Measurements from ENCODE around the gene ABO.
"Not testable (repeated sequence)": the region's sequence is repeated elsewhere in the genome, so short reads cannot be mapped to it uniquely, and the experiment has no call there.

Gene ABO

DNA sequence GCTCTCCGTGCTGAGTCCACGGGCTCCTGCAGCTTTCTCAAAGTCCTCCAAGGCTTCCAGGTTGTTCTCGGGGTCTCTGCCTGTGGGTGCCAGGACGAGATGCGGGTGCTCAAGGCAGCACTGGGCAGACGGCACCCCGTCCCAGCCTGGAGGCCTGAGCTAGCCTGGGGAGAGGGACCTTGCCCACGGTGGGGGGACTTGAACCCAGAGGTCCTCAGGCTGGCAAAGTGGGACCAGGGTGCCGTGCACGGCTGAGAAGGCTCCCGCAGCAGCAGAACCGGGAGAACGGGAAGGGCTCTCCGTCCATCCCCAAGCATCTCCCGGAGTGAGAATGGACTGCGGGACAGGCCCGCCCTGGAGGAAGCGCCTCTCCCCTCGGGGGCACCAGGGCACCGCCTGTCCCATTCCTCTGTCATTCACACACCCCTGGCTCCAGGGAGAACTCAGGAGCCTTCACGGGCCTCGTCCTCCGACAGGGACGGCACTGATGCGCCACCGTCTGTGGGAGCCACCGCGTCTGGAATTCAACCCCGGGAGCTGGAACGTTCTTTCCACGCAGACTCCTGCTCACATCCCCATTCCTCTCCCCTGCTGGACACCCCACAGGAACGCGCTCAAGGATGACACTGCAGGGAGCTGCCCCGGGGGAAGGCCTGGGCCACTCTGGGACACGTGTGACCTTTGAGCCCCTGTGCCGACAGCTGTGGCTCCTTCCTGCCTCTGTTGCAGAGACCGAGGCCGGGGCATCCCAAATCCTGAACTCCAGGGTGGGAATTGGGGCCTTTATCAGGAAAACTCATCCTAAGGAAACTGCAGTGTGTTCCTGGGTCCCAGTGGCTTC is 49.6 kb downstream of the ABO start:
- no peak for DNase-seq (ENCODE audit: low spot score)

DNA sequence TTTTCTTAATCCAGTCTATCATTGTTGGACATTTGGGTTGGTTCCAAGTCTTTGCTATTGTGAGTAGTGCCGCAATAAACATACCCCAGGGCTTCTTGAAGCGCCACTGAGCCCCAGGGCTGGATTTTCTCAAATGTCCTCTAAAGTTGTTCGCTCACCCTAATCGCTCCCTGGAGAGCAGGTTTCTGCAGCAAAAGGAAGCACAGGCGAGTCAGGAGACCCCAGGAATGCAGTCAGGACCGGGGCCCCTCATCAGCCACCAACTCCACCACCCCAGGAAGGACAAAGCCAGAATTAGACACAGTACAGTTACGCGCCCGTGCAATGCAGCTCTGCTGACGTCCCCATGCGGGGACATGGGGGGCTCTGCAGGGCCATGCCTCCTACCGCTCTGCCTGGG is 50.2 kb downstream of the ABO start:
- no peak for DNase-seq (ENCODE audit: low spot score)

DNA sequence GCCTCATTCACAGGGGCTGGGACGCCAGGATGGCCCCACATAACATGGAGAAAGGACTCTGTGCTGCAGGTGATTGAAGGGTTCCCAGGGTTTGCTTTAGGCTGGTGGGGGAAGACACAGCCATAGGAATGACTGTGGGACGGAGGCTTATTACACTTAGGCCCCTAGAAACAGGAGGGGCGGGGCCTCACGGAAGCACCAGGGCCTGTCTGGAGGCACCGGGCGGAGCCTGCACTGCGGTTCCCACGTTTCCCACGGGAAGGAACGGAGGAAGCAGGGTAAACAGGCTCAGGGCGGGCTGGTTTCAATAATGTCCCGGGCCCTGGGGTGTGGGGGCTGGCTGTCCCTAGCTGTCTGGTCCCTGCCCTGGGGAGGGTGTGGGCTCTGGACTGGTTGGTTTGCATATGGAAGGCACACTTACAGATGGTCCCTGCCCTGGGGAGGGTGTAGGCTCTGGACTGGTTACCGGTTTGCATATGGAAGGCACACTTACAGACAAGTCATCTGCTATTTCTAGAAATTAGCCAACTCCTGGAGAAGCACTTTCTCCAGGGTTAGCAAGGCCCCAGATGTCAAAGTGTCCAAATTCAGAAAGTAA is 51.7 kb downstream of the ABO start:
- DNase-seq (ENCODE audit: low spot score) = not testable (repeated sequence)

DNA sequence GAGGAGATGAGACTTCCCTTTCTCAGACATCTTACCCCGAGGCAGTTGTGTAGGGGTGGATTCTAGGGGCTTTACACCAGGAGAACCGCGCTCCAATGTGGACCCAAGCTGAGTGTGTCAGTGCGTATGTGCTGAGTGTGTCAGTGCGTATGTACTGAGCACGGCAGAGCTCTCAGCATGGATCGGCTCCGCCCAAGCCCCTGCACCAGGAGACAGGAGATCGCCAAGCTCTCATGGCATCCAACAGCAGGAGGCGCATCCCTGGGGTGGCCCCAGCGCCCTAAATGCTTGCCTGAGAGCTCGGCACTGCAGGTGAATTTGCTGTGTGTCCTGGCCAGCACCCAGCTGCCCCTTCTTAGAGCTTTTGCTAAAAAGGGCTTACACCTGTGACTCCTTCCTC is 53.0 kb downstream of the ABO start:
- not testable (repeated sequence) for DNase-seq (ENCODE audit: low spot score)

DNA sequence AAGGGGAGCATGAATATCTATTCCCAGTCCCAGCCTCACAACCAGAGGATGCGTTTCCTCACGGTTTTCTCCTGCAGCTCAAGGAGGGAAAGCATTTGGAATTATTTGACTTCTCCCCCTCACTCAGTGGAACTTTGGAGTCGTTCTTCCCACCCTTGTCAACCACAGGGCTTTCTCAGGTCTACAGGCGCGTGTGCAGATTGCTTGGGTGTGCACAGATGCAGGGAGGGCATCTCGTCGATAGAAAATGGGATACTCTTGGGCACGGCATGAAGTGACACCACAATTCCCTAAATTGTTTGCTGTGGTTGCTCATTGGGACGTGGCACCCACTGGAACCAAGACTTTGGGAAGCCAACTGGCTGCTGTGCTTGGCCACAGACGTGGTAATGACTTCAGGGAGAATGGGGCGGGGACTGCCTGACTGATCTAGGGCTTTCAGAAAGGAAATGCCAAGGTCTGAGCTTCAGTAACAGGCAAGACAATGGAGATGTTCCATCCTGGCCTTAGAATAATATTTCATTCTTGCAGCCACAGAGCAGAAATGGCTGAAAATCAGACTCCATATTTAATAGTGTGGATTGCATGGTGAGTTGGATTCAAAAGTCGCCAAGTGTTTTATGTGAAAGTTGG is 53.7 kb downstream of the ABO start:
- no peak for DNase-seq (ENCODE audit: low spot score)

DNA sequence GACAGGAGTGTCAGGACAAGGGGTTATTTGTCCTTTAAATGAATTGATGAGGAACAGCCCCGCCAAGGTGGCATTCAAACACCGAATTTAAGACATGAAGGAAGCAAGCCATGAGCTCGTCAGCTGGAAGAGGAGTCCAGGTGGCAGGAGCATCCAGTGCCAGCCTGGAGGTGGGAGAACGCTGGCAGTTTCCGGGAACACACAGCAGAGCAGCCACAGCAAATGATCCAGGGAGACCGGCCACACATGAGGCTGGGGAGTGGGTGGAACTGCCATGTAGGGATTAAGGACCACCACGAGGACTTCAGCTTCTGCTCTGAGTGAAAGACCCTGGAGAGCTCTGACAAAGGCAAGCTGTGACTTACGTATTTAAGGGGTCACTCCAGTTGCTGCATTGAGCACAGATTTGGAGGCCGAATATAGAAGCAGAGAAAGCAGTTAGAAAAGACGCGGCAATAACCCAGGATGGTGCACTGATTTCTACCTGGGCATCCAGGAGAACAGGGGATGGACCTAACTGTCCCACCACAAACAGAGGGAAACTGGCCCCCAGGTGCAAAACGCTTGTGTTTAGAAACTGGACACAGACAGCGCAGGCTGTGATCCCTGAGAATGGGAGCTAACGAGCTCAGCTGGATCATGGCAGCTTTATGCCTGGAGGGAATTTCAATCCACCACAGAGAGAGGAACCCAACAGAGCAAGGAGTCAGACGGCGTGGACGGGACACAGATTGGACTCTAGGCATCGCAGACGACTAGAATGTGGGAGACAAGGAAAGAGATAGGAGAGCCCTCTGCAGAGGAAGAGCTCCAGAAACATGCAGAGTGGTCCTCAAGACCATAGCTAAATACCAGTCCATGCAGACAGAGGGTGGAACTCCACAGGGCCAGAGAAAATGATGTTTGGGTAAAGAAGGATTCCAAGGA is 56.7 kb downstream of the ABO start:
- not testable (repeated sequence) for DNase-seq (ENCODE audit: low spot score)

DNA sequence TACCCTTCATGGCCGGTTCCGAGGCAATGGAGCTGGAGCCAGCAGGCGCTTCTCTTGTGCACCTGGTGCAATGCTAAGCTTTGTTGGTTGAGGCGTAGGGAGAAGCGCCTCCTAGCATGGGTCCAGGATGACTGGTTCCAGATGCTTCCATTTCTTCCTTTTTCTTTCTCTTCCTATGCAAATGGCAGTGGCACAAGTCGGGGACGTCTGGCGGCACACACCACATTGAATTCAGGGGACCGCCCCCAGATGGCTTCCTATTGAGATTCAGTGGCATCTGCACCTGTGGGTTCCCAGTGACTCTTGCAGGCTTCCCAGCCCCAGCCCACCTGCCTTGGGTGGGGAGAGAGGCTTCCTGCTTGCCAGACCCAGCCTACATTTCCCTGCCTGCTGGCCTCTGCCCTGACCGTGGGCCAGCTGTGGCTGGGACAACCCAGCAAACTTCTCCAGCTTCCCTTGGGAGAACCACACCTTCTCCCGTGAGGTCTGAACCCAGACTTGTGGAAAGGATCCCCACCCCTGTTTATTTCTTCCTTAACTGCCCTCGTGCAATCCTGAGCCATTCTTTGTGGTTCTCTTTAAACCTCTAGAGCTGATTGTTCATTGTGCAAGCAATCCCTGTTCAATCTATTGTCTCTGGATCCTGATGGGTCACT is 57.5 kb downstream of the ABO start:
- not testable (repeated sequence) for DNase-seq (ENCODE audit: low spot score)

DNA sequence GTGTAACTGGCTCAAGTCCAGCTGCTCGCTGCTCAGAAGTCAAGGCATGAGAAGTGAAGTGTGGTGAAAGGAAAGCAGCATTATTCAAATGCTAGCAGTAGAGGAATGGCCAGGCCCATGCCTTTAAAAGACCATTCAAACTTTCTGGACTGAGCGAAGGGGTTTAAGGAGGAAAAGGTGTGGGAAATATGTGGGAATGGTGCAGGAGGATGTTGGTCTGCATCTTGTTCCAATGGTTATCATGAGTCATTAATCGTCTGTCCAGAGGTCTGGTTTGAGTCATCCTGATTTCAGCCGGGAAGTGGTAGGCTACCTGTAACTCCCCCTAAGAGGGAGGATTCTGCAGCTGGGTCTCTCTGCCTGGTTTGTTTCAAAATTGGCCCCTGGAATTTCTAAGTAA is 60.7 kb downstream of the ABO start:
- DNase-seq (ENCODE audit: low spot score) = not testable (repeated sequence)

DNA sequence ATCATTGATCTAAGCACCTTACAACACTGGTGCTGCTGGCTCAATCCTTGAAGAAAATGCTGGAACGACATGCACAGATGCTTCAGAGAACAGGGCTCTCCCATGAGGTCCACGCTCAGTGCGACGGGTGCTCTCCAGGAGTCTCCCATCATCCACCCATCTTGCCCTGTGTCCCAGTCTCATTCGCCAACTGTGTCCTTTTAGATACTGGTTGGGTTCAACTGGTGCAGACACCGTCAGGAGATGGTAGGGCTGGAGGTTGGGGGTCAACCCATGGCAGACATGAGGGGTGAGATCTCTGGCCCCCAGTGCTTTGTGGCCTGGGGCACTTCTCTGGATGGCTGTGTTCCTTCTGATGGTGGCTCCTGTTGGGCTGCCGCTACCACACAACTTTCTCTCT is 64.4 kb downstream of the ABO start:
- no peak for DNase-seq (ENCODE audit: low spot score)

DNA sequence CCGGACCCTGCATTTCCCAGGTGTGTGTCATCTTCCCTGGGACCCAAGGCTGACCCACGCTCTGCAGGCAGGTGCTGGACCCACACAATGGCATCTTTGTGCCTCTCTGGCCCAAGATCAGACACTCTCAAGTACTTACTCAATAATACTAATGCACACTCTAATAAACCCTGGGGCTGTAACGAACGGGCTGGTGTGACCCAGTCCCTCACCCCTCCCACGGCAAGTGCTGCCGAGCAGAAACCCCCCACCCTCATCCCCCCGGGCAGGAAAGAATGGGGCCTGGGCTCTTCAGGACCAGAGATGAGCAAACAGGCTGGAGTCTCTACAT is 64.8 kb downstream of the ABO start:
- DNase-seq (ENCODE audit: low spot score) = no peak

DNA sequence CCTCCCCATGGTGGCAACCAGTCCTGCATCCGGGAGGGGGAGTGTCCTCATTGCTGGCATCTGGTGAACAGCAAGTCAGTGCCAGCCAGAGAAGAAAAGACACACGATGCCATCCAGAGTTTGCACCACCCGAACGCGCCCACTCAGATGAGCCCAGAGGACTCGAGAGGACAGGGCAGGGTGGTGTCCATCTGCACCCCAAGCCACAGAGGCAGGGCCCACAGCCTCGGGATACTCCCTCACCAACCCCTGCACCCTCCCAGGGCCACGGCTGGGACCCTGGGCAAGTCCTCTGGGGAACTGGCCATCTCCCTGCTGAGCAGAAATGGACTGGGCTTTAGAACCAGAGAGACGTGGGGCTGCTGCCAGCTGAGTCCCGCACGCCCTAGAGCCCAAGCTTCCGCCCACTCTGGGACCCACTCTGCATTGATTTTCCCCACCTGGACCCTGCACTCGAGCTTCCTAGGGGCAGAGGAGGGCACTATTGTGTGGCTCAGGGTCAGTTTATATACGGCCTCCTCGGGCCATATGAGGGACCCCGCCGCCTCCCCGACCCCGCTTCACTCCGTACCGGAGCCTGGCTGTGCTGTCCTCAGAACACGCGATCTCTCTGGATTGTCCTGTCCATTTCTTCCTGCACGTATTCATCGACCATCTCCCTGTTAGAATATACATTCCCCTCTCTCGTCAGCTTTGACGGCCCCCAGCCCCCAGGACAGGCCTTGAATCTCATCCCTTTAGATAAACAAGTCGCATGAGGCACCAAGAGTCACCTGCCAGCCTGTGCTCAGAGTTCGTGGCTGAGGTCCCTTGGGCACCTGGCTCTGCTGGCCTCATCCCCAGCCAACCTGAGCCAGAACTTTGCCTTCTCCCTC is 65.4 kb downstream of the ABO start:
- DNase-seq (ENCODE audit: low spot score) = not testable (repeated sequence)

DNA sequence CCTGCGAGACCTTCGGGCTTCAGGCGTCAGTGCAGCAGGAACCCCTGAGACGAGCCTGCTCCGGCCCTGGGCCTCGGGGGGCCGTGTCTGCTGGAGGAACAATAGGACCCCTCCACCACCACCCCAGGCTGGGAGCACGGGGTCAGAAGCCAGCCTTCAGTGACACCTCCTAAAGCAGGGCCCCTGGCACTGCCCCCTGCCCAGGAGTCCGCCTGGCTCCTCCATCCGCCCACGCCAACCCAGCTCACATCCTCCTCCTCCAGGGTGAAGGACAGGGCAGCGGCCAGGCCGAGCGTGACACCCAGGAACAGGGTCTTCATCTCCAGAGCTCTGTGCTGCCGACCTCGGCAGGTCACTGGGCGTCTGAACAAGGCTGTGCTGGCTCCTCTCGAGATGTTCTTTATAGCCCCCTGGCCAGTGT is 66.1 kb downstream of the ABO start, which contains the start of gene OBP2B:
OBP2B (minus strand) TSS at position 371 of the 421 bp plus-strand sequence; CDS start at position 320, 51 bp downstream.
- DNase-seq (ENCODE audit: low spot score) = not testable (repeated sequence)

DNA sequence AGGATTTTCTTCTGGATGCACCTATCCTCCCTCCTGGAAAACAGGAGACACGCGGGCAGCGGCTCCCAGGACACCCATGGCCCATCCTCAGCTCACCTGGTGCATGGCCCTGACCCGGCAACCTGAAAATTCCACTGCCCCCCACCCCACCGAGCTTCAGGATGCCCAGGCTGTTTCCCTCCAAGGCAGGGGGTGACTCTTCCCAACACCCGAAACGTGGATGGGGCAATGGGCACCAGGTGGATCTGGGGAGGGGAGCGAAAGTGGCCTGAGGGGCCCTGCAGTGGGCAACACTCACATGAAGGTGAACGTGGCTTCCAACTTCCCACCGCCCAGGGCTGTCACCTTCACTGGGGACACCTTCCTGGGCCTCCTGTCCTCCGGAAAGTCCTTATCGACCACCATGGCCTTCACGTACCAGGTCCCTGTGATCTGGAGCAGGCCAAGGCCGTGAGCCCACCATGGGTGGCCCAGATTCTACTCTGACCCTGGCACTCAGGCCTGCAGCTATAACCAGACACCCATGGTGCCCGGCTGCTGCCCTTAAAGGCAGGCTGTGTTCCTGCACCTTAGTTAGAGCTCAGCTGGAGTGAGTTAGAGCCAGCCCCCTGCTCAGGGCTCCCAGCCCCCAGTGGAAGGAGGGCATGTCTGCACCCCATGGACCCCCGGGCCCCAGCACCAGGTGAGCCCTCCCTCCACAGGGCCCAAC is 66.7 kb downstream of the ABO start:
- not testable (repeated sequence) for DNase-seq (ENCODE audit: low spot score)

DNA sequence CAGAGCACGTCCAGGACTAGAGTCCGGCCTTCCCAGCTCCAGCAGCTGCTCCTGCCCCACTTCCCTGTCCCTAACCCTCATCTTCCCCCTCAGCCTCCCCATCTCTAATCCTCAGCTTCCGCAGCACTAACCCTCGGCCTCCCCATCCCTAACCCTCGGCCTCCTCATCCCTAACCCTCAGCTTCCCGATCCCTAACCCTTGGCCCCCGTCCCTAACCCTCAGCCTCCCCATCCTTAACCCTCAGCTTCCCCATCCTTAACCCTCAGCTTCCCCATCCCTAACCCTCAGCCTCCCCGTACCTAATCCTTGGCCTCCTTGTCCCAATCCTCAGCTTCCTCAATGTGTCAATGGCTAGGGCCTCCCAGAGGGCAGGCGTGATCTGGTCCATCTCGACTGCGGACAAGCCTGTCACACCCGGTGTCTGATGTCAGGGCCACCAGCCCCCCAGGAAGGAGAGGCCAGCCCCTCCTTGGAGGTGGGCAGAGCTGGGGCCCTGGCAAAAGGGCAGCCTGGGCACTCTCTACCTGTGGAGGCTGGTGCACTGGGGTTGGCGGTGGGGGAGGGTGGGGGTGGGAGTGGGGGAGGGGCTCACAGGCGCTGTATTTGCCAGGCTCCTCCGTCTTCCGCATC is 67.3 kb downstream of the ABO start:
- no peak for DNase-seq (ENCODE audit: low spot score)

DNA sequence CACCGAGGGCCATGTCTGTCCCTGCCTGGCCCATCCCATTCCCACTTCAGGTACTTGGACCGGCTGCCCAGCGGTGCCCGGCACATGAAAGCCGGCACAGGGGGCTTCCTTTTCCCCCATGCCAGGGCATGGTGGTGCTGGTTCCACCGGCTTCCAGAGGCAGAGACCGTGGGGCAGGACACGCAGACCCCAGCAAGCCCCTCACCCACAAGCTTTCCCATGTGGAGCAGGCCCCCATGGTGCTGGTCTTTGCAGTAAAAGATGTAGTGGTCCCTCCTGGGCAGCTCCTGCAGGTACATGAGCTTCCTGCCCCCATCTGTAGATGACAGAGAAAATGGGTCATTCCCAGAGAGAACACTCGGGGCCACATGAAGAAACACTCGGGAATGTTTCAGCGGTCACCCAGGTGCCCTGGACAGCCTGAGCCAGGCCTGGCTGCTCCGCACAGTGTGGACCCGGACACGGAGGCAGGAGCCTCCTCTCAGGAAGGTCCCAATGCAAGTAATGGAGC is 67.9 kb downstream of the ABO start:
- DNase-seq (ENCODE audit: low spot score) = no peak

DNA sequence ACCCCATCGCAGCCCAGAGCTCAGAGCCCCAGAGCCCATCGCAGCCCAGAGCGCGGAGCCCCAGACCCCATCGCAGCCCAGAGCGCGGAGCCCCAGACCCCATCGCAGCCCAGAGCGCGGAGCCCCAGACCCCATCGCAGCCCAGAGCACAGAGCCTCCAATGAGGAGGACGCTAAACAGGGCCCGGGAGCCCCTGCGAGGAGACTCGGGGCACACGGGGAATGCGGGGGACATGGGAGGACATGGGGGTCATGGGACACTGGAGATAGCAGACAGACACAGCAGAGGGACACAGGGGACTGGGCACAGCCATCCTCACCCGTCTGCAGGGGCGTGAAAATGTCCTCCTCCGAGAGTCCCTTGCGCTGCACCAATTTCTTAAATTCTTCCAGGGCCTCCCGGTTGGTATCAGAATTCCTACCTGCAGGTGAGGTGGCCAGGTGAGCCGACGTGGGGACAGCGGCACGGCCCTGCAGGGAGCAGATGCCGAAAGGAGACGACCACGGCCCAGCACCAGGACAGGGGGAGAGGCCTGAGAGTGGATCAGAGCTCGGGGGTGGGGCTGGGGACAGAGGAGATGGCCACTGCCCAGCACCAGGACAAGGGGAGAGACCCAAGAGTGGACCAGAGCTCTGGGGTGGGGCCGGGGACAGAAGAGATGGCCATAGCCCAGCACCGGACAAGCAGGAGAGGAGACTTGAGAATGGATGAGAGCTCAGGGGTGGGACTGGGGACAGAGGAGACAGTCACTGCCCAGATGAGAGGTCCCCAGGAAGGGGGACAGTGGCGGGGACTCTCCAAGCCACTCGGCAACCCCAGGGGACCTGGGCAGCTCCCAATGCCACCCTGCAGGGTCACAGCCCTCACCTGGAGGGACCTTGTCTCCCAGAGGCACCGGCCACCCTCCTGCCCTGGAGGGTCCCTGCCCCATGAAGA is 68.7 kb downstream of the ABO start:
- DNase-seq (ENCODE audit: low spot score) = no peak

DNA sequence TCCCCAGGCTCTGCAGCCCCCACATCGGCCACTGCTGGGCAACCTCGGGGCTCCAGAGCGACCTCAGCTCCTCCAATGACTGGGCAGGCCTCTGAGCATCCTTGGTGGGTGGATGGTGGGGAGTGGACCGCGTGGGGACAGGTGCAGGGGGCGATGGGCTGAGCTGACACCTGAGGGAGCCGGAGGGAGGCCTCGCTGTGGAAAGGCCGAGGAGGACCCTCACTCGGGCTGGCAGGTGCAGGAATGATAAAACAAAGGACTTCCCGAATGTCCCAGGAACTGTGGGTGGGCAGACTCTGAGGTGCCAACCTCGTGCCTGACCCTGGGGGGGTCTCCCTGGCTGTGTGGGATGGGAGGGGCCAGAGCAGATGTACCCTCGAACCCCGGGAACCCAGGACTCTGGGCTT is 69.5 kb downstream of the ABO start:
- not testable (repeated sequence) for DNase-seq (ENCODE audit: low spot score)

Data from AG08395 (cell line).